ENCODE measurements around the gene SEMA3B.
A peak's percentile ranks its signal among the peaks of the same experiment; 100 is the strongest.

SEMA3B gene

DNA sequence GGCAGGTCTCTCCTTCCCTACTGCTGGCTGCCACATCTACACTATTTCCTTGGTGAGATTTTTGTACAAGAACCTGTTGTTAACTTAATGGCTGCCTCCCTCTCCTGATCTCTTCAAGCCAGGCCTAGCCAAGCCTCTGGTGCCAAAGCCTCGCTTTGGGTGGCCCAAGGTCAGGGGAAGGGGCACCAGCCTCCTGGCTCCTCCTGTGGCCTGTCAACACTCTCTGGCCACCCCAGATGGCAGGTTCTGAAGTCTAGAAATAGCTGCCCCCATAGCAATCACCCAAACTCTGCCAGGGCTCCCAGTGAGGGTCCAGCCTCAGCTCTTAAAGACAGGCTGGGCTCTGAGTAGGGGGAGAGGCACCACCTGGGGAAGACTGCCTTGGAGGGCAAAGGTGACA lies 18.3 kb downstream of the SEMA3B start:
- ChIA-PET POLR2A (no interaction called here), CTCF (interaction anchor here (1.2 to 1.6 kb wide), 3 partner anchors 12 to 41 kb away, joined by 3 to 5 read pairs (median 4); partner anchors contain the start of genes HYAL3 and NAA80)
- TF ChIP-seq, protein P1, sequence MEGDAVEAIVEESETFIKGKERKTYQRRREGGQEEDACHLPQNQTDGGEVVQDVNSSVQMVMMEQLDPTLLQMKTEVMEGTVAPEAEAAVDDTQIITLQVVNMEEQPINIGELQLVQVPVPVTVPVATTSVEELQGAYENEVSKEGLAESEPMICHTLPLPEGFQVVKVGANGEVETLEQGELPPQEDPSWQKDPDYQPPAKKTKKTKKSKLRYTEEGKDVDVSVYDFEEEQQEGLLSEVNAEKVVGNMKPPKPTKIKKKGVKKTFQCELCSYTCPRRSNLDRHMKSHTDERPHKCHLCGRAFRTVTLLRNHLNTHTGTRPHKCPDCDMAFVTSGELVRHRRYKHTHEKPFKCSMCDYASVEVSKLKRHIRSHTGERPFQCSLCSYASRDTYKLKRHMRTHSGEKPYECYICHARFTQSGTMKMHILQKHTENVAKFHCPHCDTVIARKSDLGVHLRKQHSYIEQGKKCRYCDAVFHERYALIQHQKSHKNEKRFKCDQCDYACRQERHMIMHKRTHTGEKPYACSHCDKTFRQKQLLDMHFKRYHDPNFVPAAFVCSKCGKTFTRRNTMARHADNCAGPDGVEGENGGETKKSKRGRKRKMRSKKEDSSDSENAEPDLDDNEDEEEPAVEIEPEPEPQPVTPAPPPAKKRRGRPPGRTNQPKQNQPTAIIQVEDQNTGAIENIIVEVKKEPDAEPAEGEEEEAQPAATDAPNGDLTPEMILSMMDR (IDR thresholded peaks at IDR 0.05; ENCODE audit: control extremely low read depth, extremely low read depth, low read depth, missing control alignments), result no peak
- DNase-seq (ENCODE audit: extremely low spot score), result no peak

DNA sequence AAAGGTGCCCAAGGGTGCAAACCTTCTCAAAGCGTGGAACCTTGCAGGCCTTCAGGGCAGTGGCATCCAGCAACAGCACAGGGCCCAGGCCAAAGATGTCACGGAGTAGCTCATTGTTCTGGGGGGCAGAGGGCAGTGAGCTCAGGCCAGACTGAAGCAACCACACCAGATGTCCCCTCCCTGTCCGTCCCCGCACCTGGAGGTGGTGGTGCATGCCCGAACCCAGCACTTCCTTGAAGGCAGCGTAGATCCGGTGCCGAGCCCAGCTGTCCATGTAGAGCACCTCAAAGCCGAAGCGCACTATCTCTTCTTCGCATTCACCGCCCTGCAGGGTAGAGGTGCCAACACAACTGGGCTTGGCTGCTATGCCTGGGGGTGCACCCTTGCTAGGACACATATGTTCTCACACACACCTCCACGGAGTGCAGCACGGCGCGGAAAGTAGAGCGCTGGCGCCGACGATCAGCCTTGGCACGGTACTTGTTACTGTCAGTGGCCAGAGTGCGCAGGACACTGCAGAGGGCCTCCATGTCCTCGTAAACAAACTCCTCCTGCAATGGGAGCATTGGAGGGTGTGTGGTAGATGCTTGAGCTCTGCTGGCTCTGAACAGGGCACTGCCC lies 19.6 kb downstream of the SEMA3B start:
- TF ChIP-seq, protein P1 (IDR thresholded peaks at IDR 0.05; ENCODE audit: control extremely low read depth, extremely low read depth, low read depth, missing control alignments), result no peak
- ChIA-PET POLR2A (no interaction called here), CTCF (interaction anchor here (0.9 to 1.8 kb wide), 6 partner anchors 9 to 62 kb away, joined by 3 to 6 read pairs (median 4); partner anchors contain the start of gene LSMEM2)
- no peak for DNase-seq (ENCODE audit: extremely low spot score)

DNA sequence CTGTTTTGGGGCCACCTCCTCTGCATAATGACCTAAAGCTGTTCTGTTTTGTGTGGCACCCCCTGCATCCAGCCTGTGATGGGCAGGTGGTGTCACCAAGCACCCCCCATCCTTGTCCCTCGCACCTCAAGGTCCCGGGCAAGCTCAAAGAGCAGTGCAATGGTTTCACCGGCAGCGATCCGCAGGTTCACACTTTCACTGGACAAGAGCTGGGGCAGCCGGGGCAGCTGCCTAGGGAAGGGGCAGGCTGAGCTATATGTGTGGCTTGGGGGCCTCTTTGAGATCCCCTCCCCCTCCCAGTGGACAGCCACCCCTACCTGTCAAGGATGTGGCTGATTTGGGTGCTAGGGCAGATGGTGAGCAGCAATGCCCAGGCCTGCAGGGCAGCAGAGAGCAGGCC lies 20.2 kb downstream of the SEMA3B start:
- ChIA-PET CTCF (interaction anchor here (1.0 to 1.8 kb wide), 6 partner anchors 10 to 63 kb away, joined by 3 to 6 read pairs (median 4); partner anchors contain the start of gene LSMEM2), POLR2A (interaction anchor here (0.6 kb wide), 1 partner anchor 8 kb away, joined by 10 read pairs; no protein-coding TSS in a partner anchor)
- no peak for DNase-seq (ENCODE audit: extremely low spot score)
- TF ChIP-seq, protein P1 (IDR thresholded peaks at IDR 0.05; ENCODE audit: control extremely low read depth, extremely low read depth, low read depth, missing control alignments), result no peak

DNA sequence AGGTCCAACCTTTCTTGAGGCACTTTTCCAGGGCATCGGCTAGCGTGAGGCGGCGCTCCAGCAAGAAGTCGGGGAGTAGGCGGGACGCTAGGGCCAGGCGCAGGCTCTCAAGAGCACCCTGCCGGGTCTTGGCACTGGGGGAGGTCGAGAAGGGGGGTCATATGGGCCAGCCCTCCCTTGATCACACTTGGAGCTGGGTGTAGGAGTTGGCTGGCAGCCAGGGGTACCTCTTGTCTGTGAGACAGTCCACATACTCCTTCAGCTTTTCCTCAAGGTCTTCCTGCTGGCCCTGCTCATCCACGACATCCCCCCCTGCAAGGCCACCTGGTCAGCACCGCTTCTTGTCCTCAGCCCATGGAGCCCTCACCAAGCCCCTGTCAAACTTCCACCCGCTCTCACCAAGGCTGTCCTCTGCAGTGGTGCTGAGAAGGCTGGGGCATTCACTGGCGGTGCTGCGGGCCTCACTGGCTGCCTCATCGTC lies 21.3 kb downstream of the SEMA3B start:
- ChIA-PET POLR2A (no interaction called here), CTCF (interaction anchor here (0.7 to 1.8 kb wide), 4 partner anchors 8 to 64 kb away, joined by 3 to 6 read pairs (median 5); no protein-coding TSS in a partner anchor)
- no peak for DNase-seq (ENCODE audit: extremely low spot score)
- TF ChIP-seq, protein P1 (IDR thresholded peaks at IDR 0.05; ENCODE audit: control extremely low read depth, extremely low read depth, low read depth, missing control alignments), result no peak

DNA sequence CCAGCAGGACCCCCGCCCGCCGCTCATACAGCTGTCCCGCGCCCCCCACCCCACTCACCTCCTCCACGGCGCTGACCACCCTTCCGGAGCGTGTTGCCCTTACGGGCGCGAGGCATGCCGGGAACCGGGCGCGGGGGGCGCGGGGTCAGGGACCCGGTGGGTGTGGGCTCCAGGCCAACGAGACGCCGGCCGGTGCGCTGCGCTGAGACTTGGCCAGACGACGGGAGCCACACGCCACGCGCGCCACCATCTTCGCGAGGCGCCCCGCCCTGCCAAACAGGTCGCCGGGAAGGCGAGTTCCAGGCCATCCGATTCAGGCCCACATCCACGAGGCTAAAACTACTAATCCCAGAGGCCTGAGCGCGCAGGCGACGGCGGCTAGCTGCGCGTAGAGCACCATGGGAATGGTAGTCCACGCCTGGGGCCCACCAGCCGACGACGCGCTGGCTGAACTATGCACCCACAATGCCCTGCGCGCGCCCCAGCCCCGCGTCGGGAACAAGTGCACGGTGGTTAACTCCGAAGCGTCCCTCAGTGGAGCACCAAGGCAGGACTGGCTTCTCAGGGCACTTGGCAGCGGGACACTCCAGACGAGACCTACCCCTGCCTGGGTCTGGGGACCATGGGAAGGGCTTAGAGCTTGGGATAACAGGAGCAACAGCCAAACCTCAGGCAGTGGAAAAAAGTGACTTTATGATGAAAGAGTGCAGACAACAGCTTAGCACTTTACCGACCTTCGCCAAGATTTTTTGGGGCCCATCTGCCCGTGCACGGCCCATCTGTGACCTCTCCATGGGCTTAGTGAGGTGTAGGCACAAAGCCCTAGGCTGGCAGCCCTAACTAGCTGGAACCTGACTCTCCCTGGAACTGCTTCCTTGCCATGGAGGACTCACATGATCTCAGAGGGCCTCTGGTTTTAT lies 23.5 kb downstream of the SEMA3B start, which contains the start of gene IFRD2:
Gene IFRD2 (minus strand): TSS at position 271 of the 920 bp plus-strand sequence. CDS start 155 bp downstream, at position 116.
- DNase-seq (ENCODE audit: extremely low spot score), result peak; percentile 96
- TF ChIP-seq, protein P1 (IDR thresholded peaks at IDR 0.05; ENCODE audit: control extremely low read depth, extremely low read depth, low read depth, missing control alignments), result no peak
- POLR2A ChIA-PET, result no interaction called here
- CTCF ChIA-PET, result interaction anchor here (0.6 to 2.5 kb wide), 6 partner anchors 11 to 98 kb away, joined by 3 to 7 read pairs (median 4); partner anchors contain the start of gene LSMEM2
